ENCODE measurements around the gene PDE5A.

DNA sequence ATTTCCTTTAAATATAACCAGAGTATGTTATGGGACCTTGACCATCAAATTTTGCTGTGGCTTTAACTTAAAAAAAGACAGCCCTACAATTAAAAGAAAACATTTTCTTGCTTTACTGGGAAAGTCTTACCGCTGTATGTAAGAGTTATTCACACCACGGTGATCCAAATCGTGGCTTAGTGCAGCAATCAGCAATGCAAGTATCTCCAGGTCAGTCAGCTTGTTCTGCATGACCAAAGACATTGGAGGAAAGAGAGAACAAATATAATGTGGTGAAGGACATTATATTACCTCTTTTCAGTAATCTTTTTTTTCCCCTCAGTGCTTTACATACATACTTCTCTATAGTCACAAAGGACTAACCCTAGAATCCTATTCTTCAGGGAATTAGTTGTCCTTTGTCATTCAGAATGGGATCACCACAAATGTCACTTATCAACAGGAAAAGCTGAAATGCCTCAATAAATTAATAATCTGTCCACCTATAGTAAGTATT, 109.6 kb downstream of the PDE5A start:
- TF ChIP-seq EP300 (IDR thresholded peaks at IDR 0.05) (no peak), CTCF (IDR thresholded peaks at IDR 0.05) (no peak)
